HCT116 (cell line): ENCODE results near the gene CCDC57. TPM values are rescaled to one million over a fixed set of nuclear protein-coding genes. Genes with fewer than 3 reads are reported as not detected.

Experiments used
- ATAC-seq: fragments of 200-7000 bp; cut with Tn5 transposase; 2 replicates; pipeline ENCODE4 v1.9.1; 2020; ENCODE audit warnings: mild to moderate bottlenecking, moderate library complexity
- BruUV-seq: library from RNA; stranded (reverse); fragments of 400-500 nt; replicated peaks from 2 replicates; lab custom pipeline; 2021; lab: Mats Ljungman, UMichigan
- CTCF ChIA-PET: fragments of 300-600 bp; sonication (Branson Sonifier 250); formaldehyde crosslinking; loops from one replicate; lab custom pipeline; 2021; ENCODE audit warnings: antibody characterized with exemption; lab: Charles Lee
- POLR2A ChIA-PET: fragments of 300-600, 350-600 bp; sonication (Branson Sonifier 250); formaldehyde crosslinking; loops from one replicate; lab custom pipeline; 2021; ENCODE audit warnings: antibody characterized with exemption; lab: Charles Lee
- RAD21 ChIA-PET, 2 experiments: fragments of 300-600 bp; sonication (Branson Sonifier 250); formaldehyde crosslinking; loops; one replicate each; lab custom pipeline; 2023; ENCODE audit warnings: low total read pairs in 2 of 2; ENCODE audit not compliant: uncharacterized antibody in 2 of 2, unreplicated experiment in 2 of 2, low non-redundant PET in 1 of 2; lab: Charles Lee
- DNase-seq: peaks from one replicate; pipeline ENCODE4 v3.0.0-alpha.2; 2010; ENCODE audit warnings: low read depth, low spot score
- H2AFZ ChIP-seq: fragments of 200-600 bp; shearing (Covaris generic), sonication (generic); 2 replicates; pipeline ENCODE4 v1.6.1; 2017; ENCODE audit warnings: low read depth, mixed run types, mixed read lengths, antibody characterized with exemption, low read length; ENCODE audit not compliant: poor library complexity, severe bottlenecking
- H3K27ac ChIP-seq: 2 replicates; pipeline ENCODE4 v1.5.1; 2012; ENCODE audit warnings: low read depth, low read length
- H3K27me3 ChIP-seq: fragments of 200-600 bp; sonication (generic); 2 replicates; pipeline ENCODE4 v1.6.1; 2016; ENCODE audit warnings: mixed run types, low read length, mixed read lengths; ENCODE audit not compliant: insufficient read depth
- H3K36me3 ChIP-seq, 2 experiments: fragments of 200-500 bp in 1 of 2; fragments of 200-600 bp in 1 of 2; sonication (Bioruptor generic) in 1 of 2; sonication (generic) in 1 of 2; 2 replicates each; pipeline versions ENCODE4 v1.5.1 to v1.6.1; 2014 to 2016; ENCODE audit warnings: low read length in 2 of 2, inconsistent platforms in 1 of 2, mixed read lengths in 1 of 2, mixed run types in 1 of 2; ENCODE audit not compliant: insufficient read depth in 2 of 2, control insufficient read depth in 1 of 2
- H3K4me1 ChIP-seq, 2 experiments: fragments of 200-600 bp in 1 of 2; sonication (generic) in 1 of 2; 2 replicates each; pipeline versions ENCODE4 v1.5.1 to v1.6.1; 2012 to 2017; ENCODE audit warnings: low read length in 2 of 2, inconsistent platforms in 1 of 2, mild to moderate bottlenecking in 1 of 2, mixed read lengths in 1 of 2, mixed run types in 1 of 2, moderate library complexity in 1 of 2; ENCODE audit not compliant: insufficient read depth in 2 of 2, control insufficient read depth in 1 of 2
- H3K4me2 ChIP-seq: fragments of 200-600 bp; sonication (generic); 2 replicates; pipeline ENCODE4 v1.6.1; 2017; ENCODE audit warnings: mixed run types, low read length, mixed read lengths
- H3K4me3 ChIP-seq, 2 experiments: fragments of 200-600 bp in 1 of 2; sonication (generic) in 1 of 2; replicated peaks in 1 of 2; 2 replicates each; pipeline ENCODE4 v1.5.1; 2011 to 2016; ENCODE audit warnings: low read length in 2 of 2, control low read depth in 1 of 2, low read depth in 1 of 2, mild to moderate bottlenecking in 1 of 2, mixed read lengths in 1 of 2, mixed run types in 1 of 2
- H3K79me2 ChIP-seq: fragments of 200-600 bp; sonication (generic); 2 replicates; pipeline ENCODE4 v1.6.1; 2017; ENCODE audit warnings: mild to moderate bottlenecking, mixed run types, low read length, moderate library complexity, mixed read lengths; ENCODE audit not compliant: insufficient read depth
- H3K9ac ChIP-seq: fragments of 200-600 bp; sonication (generic); 2 replicates; pipeline ENCODE4 v1.6.1; 2016; ENCODE audit warnings: low read length, mixed read lengths
- H3K9me2 ChIP-seq: fragments of 200-600 bp; sonication (generic), shearing (Covaris generic); 2 replicates; pipeline ENCODE4 v1.6.1; 2017; ENCODE audit warnings: mixed run types, mild to moderate bottlenecking, moderate library complexity; ENCODE audit not compliant: insufficient read depth
- H3K9me3 ChIP-seq, 2 experiments: fragments of 200-500 bp in 1 of 2; fragments of 200-600 bp in 1 of 2; sonication (Bioruptor generic) in 1 of 2; sonication (generic) in 1 of 2; 2 replicates each; pipeline ENCODE4 v1.6.1; 2014 to 2017; ENCODE audit warnings: low read length in 2 of 2, mixed read lengths in 2 of 2, inconsistent platforms in 1 of 2, low read depth in 1 of 2, mild to moderate bottlenecking in 1 of 2, mixed run types in 1 of 2, moderate library complexity in 1 of 2; ENCODE audit not compliant: control insufficient read depth in 1 of 2, insufficient read depth in 1 of 2
- H4K20me1 ChIP-seq: fragments of 200-600 bp; sonication (generic), shearing (Covaris generic); 2 replicates; pipeline ENCODE4 v1.6.1; 2017; ENCODE audit warnings: mixed run types, mild to moderate bottlenecking, moderate library complexity; ENCODE audit not compliant: insufficient read depth
- CBX3 ChIP-seq: IDR thresholded peaks from 2 replicates; pipeline ENCODE4 v1.6.1; 2012; ENCODE audit warnings: low read depth
- CTCF ChIP-seq, 3 experiments: fragments of 200-600 bp in 1 of 3; sonication (generic) in 1 of 3; IDR thresholded peaks in 2 of 3; conservative IDR thresholded peaks in 1 of 3; 2 replicates each; pipeline ENCODE4 v1.5.1; 2012 to 2017; ENCODE audit warnings: low read depth in 2 of 3, low read length in 2 of 3, antibody characterized with exemption in 1 of 3, borderline replicate concordance in 1 of 3, control low read depth in 1 of 3, mild to moderate bottlenecking in 1 of 3, mixed read lengths in 1 of 3, mixed run types in 1 of 3, moderate library complexity in 1 of 3; ENCODE audit not compliant: insufficient read depth in 1 of 3
- EGR1 ChIP-seq: IDR thresholded peaks from 2 replicates; pipeline ENCODE4 v1.6.1; 2012; ENCODE audit warnings: low read depth
- EZH2phosphoT487 ChIP-seq: fragments of 200-600 bp; IDR thresholded peaks from 2 replicates; pipeline ENCODE4 v1.6.1; 2018; ENCODE audit warnings: antibody characterized with exemption, borderline replicate concordance
- REST ChIP-seq: IDR thresholded peaks from 2 replicates; pipeline ENCODE4 v1.6.1; 2012; ENCODE audit warnings: low read depth
- SRF ChIP-seq: IDR thresholded peaks from 2 replicates; pipeline ENCODE4 v1.6.1; 2012; ENCODE audit warnings: low read depth
- intact Hi-C: fragments of 100-400 bp; cut with micrococcal nuclease; formaldehyde crosslinking; loops from 2 replicates; pipeline ENCODE4 v1.10.0; 2022
- total RNA-seq: library from RNA; stranded (reverse); gene quantifications from one replicate; pipeline ENCODE4 v1.2.1, GENCODE V29; 2021; ENCODE audit not compliant: unreplicated experiment

CCDC57 gene
- total RNA-seq, 1 experiment from 2014 or later = 143 TPM

GRCh38 chr17:82173351-82174041 is 39.1 kb downstream of the CCDC57 start:
- RAD21 ChIA-PET = no interaction called here
- ATAC-seq (peak; percentile 50), DNase-seq (no peak)
- H4K20me1 ChIP-seq = no peaks in the 10 kb centered on the region
- no peaks in the 10 kb centered on the region for H3K79me2 ChIP-seq
- POLR2A ChIA-PET = no interaction called here
- H3K4me3 ChIP-seq = no peak overlapping the region
- TF ChIP-seq CBX3 = no peak
- no peak for TF ChIP-seq SRF
- TF ChIP-seq EGR1 = no peak
- no peak for TF ChIP-seq REST
- no peak for TF ChIP-seq CTCF (IDR thresholded peaks at IDR 0.05 in 2 of 3, conservative IDR thresholded peaks at IDR 0.05 in 1 of 3; ENCODE audit: borderline replicate concordance in 1 of 3, insufficient read depth in 1 of 3, low read depth in 2 of 3, low read length in 2 of 3)
- no peak for TF ChIP-seq EZH2phosphoT487
- TF ChIP-seq, all 23 proteins: peak for 0
- no TSS peak for BruUV-seq
- H3K27ac ChIP-seq = no peak overlapping the region
- intact Hi-C loops = no loop called here
- H3K36me3 ChIP-seq = peaks cover 10 to 25% of the 10 kb centered on the region in 2 experiments; a peak in 2 of 4 replicates
- H3K4me2 ChIP-seq = no peak overlapping the region
- no peaks in the 10 kb centered on the region for H3K27me3 ChIP-seq
- no peaks in the 10 kb centered on the region for H3K9me3 ChIP-seq
- 0 out of 4 replicates have a peak, but pooled peaks cover 0 to 4% of the 10 kb centered on the region in 2 experiments for H3K4me1 ChIP-seq
- H3K9ac ChIP-seq = no peak overlapping the region
- no peaks in the 10 kb centered on the region for H3K9me2 ChIP-seq
- no peak overlapping the region for H2AFZ ChIP-seq
- CTCF ChIA-PET = no interaction called here
